ENCODE results near the gene ZNF274.

ZNF274 gene

DNA sequence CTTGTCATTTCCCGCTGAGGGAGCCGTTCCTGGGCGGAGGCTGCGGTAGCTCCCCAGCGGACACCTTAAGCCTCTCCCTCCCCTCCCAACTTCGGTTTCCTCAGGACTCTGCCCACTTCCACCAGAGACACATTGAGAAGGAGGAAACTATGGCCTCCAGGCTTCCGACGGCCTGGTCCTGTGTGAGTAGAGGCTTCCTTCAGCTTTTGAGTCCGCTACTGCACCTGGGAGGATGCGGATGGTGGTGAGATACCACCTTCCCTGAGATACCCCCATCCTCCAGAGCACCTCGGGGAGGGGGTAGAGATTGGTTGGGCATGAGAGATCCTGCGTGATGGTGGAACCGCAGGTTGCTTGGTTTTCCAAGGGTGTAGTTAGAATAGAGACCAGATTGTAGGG, 955 bp downstream of the ZNF274 start:
- Mint-ChIP-seq H3K27ac (peak overlapping the region; percentile 98), H3K36me3 (peaks cover 63% of the 10 kb centered on the region), H3K4me3 (peak overlapping the region; percentile 95), H3K4me1 (peaks cover 27% of the 10 kb centered on the region), H3K27me3 (no peaks in the 10 kb centered on the region), H3K9me3 (peaks cover 13% of the 10 kb centered on the region)
- ATAC-seq = no peak

DNA sequence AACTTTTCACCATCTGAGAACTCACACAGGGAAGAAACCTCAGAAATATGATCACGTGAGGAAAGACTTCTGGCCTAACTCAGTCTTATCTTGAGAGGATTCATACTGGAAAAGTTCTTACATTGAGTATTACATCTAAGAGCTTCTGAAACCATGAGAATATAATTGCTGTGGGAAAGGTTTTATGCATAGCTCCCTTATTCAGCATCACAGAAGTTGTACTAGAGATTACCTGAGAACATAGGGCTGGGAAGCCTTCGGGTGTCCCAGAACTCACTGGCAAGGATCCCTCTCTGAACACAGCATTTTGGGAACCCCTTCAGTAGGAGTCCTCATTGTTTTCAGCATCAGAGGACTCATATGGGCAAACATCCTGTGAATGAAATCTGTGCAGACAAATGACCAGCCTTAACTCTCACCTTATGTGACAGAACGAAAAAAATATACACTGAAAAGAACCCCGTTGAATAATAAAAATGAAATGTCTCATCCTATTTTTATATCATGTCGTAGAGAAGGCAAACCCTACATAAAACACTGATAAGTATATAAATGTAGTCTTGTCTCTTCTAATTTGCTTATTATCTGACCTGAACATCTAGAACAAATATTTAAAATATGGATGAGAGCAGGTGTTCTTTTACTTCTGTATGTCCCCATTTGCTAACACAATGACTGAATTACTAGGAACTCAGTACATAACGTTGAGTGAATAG, 14.2 kb downstream of the ZNF274 start:
- H3K4me1 Mint-ChIP-seq = no peaks in the 10 kb centered on the region
- no peaks in the 10 kb centered on the region for H3K27me3 Mint-ChIP-seq
- peaks cover 99% of the 10 kb centered on the region for H3K36me3 Mint-ChIP-seq
- H3K9me3 Mint-ChIP-seq = peaks cover 29% of the 10 kb centered on the region
- no peak overlapping the region for H3K27ac Mint-ChIP-seq
- no peak for ATAC-seq
- no peak overlapping the region for H3K4me3 Mint-ChIP-seq

DNA sequence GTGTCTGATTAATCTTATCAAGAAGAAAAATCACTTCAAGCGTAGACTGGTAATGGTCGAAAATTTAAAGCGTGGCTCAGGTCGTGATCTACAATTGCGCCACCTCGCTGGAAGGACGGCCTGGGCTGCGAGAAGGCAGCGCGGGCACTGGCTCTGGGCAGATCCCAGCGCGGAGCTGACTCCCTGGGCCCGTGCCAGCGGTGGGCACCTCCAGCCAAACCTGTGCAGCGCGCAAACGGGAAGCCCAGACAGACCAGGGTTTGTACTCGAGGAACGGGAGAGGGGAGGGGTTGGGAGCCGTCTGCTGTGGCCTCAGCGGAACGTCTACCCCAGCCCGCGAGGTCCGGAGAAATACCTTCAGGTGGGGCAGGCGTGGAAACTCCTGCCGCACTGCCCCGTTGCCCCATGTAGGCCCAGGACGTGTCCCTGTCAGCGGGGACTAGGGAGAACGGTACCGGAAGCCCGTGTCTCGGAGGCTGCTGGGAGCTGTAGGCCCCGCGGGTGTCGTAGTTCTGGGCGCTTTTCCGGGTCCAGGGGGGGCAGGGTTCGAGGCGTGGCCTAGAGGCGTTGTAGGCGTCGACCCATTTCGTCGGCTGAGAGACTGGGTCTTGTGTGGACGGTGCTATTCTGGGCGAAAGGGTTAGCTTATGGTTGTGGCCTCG, 21.1 kb downstream of the ZNF274 start:
- Mint-ChIP-seq H3K4me1 (no peaks in the 10 kb centered on the region), H3K27ac (no peak overlapping the region), H3K4me3 (no peak overlapping the region), H3K36me3 (peaks cover 100% of the 10 kb centered on the region), H3K9me3 (peaks cover 47% of the 10 kb centered on the region), H3K27me3 (no peaks in the 10 kb centered on the region)
- ATAC-seq = no peak

DNA sequence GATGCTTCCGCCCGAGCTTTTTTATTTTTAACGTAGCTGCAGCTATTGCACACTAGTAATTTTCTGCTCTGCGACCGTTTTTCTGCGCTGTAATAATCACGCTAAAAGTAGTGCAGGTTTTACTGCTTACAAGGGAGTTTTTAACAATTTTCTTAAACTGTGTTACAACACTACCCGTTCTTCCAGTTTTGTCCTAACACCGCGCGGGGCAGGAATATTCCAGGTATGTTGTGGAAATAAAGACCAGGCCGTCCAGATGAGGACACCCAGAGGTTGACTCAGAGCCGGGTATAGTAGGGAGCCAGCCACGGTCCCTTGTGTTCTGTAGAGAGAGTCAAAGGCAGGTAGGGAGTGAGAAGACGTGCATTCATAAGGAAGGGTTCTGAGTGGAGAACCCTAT, 21.7 kb downstream of the ZNF274 start:
- Mint-ChIP-seq H3K36me3 (peaks cover 100% of the 10 kb centered on the region), H3K9me3 (peaks cover 54% of the 10 kb centered on the region), H3K27ac (no peak overlapping the region), H3K27me3 (no peaks in the 10 kb centered on the region), H3K4me1 (no peaks in the 10 kb centered on the region), H3K4me3 (no peak overlapping the region)
- ATAC-seq = no peak

DNA sequence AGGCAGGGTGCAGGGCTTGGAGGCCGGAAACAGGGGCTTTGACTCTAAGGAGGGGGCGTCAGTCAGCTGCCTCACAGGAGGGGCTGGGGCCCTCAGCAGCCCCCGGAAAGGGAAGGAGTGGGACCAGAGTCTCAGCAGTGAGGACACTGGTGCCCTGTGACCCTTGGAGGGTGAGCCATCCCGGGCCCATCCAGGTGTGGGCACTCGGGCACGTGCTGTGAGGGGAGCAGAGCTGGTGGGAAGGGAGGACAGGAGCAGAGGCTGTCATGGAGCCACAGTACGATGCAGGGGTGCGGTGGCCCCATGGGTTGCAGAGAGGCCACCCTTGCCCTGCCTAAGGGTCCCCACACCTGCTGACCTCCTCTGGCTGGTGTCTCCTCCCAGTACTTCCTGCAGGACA, 26.7 kb downstream of the ZNF274 start:
- ATAC-seq = no peak
- Mint-ChIP-seq H3K4me1 (no peaks in the 10 kb centered on the region), H3K9me3 (peaks cover 72% of the 10 kb centered on the region), H3K36me3 (peaks cover 99% of the 10 kb centered on the region), H3K27me3 (no peaks in the 10 kb centered on the region), H3K27ac (no peak overlapping the region), H3K4me3 (no peak overlapping the region)

DNA sequence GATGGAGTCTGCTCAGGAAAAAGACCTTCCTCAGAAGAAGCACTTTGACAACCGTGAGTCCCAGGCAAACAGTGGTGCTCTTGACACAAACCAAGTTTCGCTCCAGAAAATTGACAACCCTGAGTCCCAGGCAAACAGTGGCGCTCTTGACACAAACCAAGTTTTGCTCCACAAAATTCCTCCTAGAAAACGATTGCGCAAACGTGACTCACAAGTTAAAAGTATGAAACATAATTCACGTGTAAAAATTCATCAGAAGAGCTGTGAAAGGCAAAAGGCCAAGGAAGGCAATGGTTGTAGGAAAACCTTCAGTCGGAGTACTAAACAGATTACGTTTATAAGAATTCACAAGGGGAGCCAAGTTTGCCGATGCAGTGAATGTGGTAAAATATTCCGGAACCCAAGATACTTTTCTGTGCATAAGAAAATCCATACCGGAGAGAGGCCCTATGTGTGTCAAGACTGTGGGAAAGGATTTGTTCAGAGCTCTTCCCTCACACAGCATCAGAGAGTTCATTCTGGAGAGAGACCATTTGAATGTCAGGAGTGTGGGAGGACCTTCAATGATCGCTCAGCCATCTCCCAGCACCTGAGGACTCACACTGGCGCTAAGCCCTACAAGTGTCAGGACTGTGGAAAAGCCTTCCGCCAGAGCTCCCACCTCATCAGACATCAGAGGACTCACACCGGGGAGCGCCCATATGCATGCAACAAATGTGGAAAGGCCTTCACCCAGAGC, 29.6 kb downstream of the ZNF274 start:
- no peaks in the 10 kb centered on the region for H3K27me3 Mint-ChIP-seq
- no peak overlapping the region for H3K4me3 Mint-ChIP-seq
- ATAC-seq = no peak
- H3K9me3 Mint-ChIP-seq = peaks cover 64% of the 10 kb centered on the region
- H3K4me1 Mint-ChIP-seq = no peaks in the 10 kb centered on the region
- H3K36me3 Mint-ChIP-seq = peaks cover 76% of the 10 kb centered on the region
- no peak overlapping the region for H3K27ac Mint-ChIP-seq

DNA sequence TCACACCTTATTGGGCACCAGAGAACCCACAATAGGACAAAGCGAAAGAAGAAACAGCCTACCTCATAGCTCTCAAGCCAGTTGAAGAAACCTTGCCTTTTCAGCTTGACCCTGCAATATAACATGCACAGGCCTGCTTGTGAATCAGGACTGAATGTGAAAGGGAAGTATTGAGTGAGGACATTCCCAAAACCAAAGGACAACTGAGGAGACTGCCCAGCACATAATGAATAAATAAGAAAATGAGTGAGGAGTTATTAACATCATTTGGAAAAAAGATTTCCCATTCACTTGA, 30.2 kb downstream of the ZNF274 start:
- H3K36me3 Mint-ChIP-seq = peaks cover 71% of the 10 kb centered on the region

DNA sequence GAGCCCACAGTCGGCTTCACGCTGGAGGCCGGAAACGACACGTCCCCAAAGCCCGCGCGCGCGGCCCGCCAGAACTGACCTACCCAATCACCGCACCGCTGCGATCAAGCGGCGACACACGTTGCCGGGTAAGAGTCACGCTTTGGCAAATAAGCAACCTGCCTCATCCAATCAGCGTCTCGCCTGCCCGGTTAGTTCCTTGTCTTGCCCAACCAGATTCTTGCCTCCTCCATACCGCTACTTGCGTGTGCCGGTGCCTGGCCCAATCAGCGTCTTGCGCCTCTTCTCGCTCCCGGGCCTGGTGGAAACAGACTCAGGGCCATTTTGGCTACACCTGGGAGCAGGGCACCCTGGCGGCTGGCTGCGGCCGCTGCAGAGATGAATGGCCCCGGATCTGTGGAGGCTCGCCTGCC, 34.2 kb downstream of the ZNF274 start:
- H3K27me3 Mint-ChIP-seq = no peaks in the 10 kb centered on the region
- H3K36me3 Mint-ChIP-seq = peaks cover 30% of the 10 kb centered on the region
- peaks cover 39% of the 10 kb centered on the region for H3K9me3 Mint-ChIP-seq
- no peak overlapping the region for H3K4me3 Mint-ChIP-seq
- H3K4me1 Mint-ChIP-seq = no peaks in the 10 kb centered on the region
- no peak overlapping the region for H3K27ac Mint-ChIP-seq
- no peak for ATAC-seq

More for the DNA sequence above, 30.2 kb downstream of the ZNF274 start:
- ATAC-seq = no peak
- Mint-ChIP-seq H3K4me3 (no peak overlapping the region), H3K4me1 (no peaks in the 10 kb centered on the region), H3K27me3 (no peaks in the 10 kb centered on the region), H3K27ac (no peak overlapping the region), H3K9me3 (peaks cover 59% of the 10 kb centered on the region)

DNA sequence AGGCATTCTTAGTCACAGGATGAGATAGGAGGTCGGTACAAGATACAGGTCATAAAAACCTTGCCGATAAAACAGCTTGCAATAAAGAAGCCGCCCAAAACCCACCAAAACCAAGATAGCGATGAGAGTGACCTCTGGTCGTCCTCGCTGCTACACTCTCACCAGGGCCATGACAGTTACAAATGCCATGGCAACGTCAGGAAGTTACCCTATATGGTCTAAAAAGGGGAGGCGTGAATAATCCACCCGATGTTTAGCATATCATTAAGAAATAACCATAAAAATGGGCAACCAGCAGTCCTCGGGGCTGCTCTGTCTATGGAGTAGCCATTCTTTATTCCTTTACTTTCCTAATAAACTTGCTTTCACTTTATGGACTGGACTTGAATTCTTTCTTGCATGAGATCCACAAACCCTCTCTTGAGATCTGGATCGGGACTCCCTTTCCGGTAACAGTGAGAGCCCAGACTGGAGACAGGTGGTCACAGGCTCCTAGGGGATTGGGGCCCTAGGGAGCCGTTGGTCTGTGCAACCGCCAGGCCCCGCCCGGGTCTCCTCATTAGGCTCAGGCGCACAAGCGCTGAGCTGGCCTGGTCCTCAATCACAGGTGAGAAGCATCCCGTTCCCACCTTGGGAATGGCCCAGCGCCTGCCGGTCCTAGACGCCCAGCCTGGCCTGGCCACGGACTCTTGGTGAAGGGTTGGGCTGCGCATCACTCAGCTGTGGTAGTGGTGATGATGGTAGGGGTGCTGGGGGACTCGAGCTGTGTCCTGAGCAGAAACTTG, 34.9 kb downstream of the ZNF274 start:
- Mint-ChIP-seq H3K4me3 (no peak overlapping the region), H3K27me3 (no peaks in the 10 kb centered on the region), H3K36me3 (peaks cover 28% of the 10 kb centered on the region), H3K9me3 (peaks cover 35% of the 10 kb centered on the region), H3K4me1 (no peaks in the 10 kb centered on the region), H3K27ac (no peak overlapping the region)
- ATAC-seq = no peak

DNA sequence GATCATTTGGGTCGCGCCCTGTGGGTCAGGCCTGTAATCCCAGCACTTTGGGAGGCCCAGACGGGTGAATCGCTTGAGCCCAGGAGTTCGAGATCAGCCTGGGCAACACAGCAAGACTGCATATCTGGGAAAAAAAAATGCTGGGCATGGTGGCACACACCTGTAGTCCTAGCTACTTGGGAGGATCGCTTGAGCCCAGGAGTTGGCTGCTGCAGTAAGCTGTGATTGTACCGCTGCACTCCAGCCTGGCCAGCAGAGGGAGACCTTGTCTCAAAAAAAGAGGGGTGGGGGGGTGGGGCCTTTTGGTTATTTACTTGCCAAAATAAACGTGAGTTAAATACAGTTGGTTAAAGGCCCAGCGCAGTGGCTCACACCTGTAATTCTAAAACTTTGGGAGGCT, 36.0 kb downstream of the ZNF274 start:
- peaks cover 18% of the 10 kb centered on the region for H3K36me3 Mint-ChIP-seq
- H3K4me3 Mint-ChIP-seq = no peak overlapping the region
- no peaks in the 10 kb centered on the region for H3K27me3 Mint-ChIP-seq
- no peak for ATAC-seq
- no peak overlapping the region for H3K27ac Mint-ChIP-seq
- H3K9me3 Mint-ChIP-seq = peaks cover 28% of the 10 kb centered on the region
- no peaks in the 10 kb centered on the region for H3K4me1 Mint-ChIP-seq

DNA sequence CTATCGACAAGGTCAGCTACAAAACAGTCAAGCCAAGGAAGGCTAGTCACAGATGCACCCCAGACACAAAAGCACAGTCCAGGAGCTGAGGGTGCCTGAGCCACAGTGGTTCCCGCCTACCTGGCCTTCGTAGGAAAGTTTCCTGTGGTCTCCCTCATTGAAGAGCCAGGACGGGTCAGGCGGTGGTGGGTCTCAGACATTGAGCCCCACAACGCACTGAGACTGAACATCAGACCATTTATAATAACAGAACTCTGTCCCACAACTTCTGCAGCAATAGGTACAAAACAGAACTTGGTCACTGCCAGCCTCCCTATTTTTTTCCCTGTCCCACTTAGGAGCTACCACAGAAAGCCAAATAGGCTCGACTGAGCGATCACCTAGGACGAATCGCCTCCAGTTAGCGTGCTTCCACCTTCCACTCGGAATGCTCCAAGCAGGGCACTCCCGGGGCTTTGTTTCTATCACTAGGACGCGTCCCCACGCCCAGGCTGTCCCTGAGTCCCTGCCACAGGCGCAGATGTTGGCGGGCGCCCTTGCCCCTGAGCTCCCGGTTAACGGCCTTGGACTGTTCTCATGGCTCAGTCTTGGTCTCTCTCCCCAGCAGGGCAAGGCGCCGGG, 45.2 kb downstream of the ZNF274 start:
- Mint-ChIP-seq H3K4me1 (peaks cover 26% of the 10 kb centered on the region), H3K36me3 (peaks cover 39% of the 10 kb centered on the region), H3K9me3 (peaks cover 15% of the 10 kb centered on the region), H3K4me3 (peak overlapping the region; percentile 89), H3K27me3 (no peaks in the 10 kb centered on the region), H3K27ac (peak overlapping the region; percentile 88)
- no peak for ATAC-seq

DNA sequence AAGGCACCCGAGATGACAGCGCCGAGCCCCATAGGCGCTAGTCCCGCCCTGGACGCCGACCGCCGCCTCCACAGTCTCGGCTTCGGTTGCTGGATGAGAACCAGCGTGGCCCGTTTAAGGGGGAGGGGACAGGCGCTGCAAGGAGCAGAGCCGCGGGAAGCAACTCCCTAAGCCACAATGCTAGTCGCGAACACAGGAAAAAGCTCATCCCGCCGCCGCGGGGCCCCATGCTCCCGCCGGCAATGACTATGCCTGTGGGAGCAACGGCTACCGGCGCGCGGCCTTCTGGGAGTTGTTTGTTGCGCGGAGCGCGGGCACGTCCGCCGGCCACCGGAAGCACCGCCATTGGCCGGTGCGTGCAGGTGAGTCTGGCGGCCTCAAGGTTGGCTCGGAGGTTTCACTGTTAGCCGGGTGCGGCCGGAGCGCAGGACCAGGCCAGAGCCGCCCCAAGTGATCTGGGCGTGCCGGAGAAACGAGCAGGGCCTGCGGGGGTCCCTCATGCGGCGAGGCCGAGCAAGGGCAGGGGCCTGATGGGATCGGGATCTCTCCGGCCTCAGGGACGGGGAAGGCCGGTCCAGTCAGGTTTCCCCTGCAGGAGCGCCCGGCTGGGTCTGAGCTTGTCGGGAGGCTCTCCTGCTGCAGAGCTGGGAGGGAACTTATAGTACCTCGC, 45.9 kb downstream of the ZNF274 start, which contains the start of gene ZNF544:
Gene ZNF544, plus strand, starts transcription at position 330 of the 670 bp plus-strand sequence. CDS start 15,110 bp downstream, outside the sequence.
- peaks cover 15% of the 10 kb centered on the region for H3K9me3 Mint-ChIP-seq
- H3K27me3 Mint-ChIP-seq = no peaks in the 10 kb centered on the region
- peaks cover 45% of the 10 kb centered on the region for H3K36me3 Mint-ChIP-seq
- H3K4me3 Mint-ChIP-seq = peak within 1 kb of the TSS; percentile 89
- H3K27ac Mint-ChIP-seq = peak within 1 kb of the TSS; percentile 88
- peaks cover 26% of the 10 kb centered on the region for H3K4me1 Mint-ChIP-seq
- ATAC-seq = peak; percentile 96

DNA sequence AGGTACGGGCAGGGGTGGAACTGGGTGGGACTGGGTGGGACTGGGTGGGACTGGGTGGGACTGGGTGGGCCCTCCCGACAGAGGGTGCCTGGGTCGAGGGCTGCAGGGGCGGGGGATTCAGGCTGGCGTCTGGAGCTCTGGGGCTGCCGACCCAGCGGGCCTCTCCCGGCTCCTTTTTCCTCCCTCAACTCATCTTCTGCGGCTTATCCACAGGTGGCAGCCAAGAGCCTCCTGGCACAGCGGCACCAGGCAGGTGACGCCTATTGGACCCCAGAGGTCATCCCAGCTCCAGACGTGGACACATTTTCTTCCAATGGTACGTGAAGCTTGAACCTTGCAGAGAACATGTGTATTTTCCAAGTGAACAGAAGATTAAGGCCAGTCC, 46.4 kb downstream of the ZNF274 start:
- H3K4me1 Mint-ChIP-seq = peaks cover 26% of the 10 kb centered on the region
- H3K9me3 Mint-ChIP-seq = peaks cover 20% of the 10 kb centered on the region
- peaks cover 51% of the 10 kb centered on the region for H3K36me3 Mint-ChIP-seq
- peak overlapping the region; percentile 89 for H3K4me3 Mint-ChIP-seq
- no peaks in the 10 kb centered on the region for H3K27me3 Mint-ChIP-seq
- H3K27ac Mint-ChIP-seq = peak overlapping the region; percentile 88
- ATAC-seq = peak; percentile 14

DNA sequence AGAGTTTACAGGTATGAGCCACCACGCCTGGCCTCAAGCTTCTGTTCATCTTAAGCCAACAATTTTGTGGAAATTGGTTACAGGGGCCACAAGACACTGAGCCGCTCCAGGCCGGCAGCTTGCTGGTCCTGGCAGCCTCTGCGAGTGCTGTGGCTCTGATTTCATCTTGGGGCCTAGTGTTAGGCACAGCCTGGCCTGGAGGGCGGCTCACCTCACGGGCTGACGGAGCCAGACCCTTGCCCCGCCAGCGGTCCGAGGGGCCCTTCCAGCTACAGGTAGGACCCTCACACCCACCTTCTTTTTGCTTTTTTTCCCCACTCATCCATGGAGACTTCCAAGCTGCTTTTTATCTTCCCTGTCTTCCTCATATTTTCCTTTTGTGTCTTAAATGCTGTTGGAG, 54.5 kb downstream of the ZNF274 start:
- ATAC-seq = no peak
- Mint-ChIP-seq H3K9me3 (peaks cover 28% of the 10 kb centered on the region), H3K27ac (no peak overlapping the region), H3K27me3 (no peaks in the 10 kb centered on the region), H3K4me3 (no peak overlapping the region), H3K36me3 (peaks cover 95% of the 10 kb centered on the region), H3K4me1 (no peaks in the 10 kb centered on the region)
